ENCODE measurements around the gene PIGT.

Gene PIGT

GRCh38 chr20:45415822-45416637 lies at the start of gene PIGT:
Gene PIGT, plus strand, starts transcription at chr20:45416141. Its CDS starts 16 bp downstream, at chr20:45416157.
- peak; percentile 87 for DNase-seq

- DNase-seq = no peak
These were observed 49.7 kb upstream of the PIGT start for GRCh38 chr20:45366192-45366591.

GRCh38 chr20:45366631-45367030 lies 49.3 kb upstream of the PIGT start:
- DNase-seq = no peak

GRCh38 chr20:45367126-45367525 lies 48.8 kb upstream of the PIGT start:
- DNase-seq = no peak

GRCh38 chr20:45368221-45368980 lies 47.5 kb upstream of the PIGT start:
- DNase-seq = no peak

- DNase-seq = no peak
These were observed 45.3 kb upstream of the PIGT start for GRCh38 chr20:45370571-45371160.

GRCh38 chr20:45372241-45372640 lies 43.7 kb upstream of the PIGT start:
- no peak for DNase-seq

- DNase-seq = no peak
These were observed 43.1 kb upstream of the PIGT start for GRCh38 chr20:45372646-45373352.

GRCh38 chr20:45373353-45374100 lies 42.4 kb upstream of the PIGT start:
- DNase-seq = peak; percentile 91

- no peak for DNase-seq
These were observed 41.9 kb upstream of the PIGT start for GRCh38 chr20:45374101-45374467.

- no peak for DNase-seq
These were observed 41.0 kb upstream of the PIGT start for GRCh38 chr20:45374966-45375365.

- DNase-seq = no peak
These were observed 38.7 kb upstream of the PIGT start for GRCh38 chr20:45377269-45377668.

GRCh38 chr20:45378191-45378590 lies 37.8 kb upstream of the PIGT start, which contains the start of gene TP53TG5:
Gene TP53TG5, minus strand, starts transcription at chr20:45378325. Its CDS starts 89 bp downstream, at chr20:45378236.
- DNase-seq = no peak

- no peak for DNase-seq
These were observed 28.7 kb upstream of the PIGT start for GRCh38 chr20:45387274-45387673.

GRCh38 chr20:45390931-45391330 lies 25.0 kb upstream of the PIGT start:
- DNase-seq = no peak

GRCh38 chr20:45391559-45391958 lies 24.4 kb upstream of the PIGT start:
- no peak for DNase-seq

- no peak for DNase-seq
These were observed 23.2 kb upstream of the PIGT start for GRCh38 chr20:45392733-45393132.

GRCh38 chr20:45394221-45395113 lies 21.5 kb upstream of the PIGT start:
- no peak for DNase-seq

GRCh38 chr20:45395114-45395415 lies 20.9 kb upstream of the PIGT start:
- DNase-seq = no peak

GRCh38 chr20:45399018-45399417 lies 16.9 kb upstream of the PIGT start:
- DNase-seq = no peak

- no peak for DNase-seq
These were observed 15.5 kb upstream of the PIGT start for GRCh38 chr20:45400346-45401031.
